Fibroblast of skin of left quadriceps (primary cell): Measurements from ENCODE around the gene LRRC55.
A peak's percentile ranks its signal among the peaks of the same experiment; 100 is the strongest.

Experiments used
- DNase-seq, 2 experiments: peaks; one replicate each; pipeline ENCODE4 v3.0.0-alpha.2; 2013; ENCODE audit warnings: low read depth in 2 of 2

The LRRC55 gene

DNA sequence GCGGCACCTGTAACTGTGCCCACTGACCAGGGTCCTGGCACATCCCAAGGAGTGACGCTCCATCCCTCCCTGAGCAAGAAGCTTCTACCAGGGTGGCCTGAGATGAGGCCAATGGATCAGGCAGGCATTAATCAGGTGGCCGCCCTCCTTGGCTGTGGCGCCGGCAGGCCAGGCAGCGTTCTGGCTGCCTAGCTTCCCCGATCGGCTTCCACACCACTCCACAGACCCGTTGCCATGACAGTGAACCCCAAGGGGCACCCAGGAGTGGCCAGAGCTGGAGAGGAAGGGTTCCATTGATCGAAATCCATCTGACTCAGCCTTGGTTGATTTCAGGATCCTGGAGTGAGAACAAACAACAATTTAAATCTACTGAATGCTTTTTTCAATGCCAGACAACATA, 20.5 kb downstream of the LRRC55 start:
- DNase-seq: no peak

DNA sequence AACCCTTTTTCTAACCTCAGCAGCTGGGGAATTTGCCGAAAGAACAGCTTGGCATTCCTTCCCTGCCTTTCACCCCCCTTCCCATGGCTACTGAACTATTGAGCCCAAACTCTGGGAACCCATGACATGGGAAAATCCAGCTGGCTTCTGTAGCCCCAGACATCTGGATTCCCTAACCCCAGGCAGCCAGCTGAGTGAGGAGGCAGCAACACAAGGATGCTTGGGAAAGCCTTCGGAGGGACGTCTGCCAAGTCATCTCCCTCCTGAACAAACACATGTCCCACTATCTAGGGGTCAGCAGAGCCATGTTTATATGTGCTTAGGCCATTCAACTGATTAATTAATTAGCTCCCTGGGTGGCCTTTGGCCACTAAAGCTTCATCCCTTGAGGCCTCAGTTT, 21.6 kb downstream of the LRRC55 start:
- no peak for DNase-seq

DNA sequence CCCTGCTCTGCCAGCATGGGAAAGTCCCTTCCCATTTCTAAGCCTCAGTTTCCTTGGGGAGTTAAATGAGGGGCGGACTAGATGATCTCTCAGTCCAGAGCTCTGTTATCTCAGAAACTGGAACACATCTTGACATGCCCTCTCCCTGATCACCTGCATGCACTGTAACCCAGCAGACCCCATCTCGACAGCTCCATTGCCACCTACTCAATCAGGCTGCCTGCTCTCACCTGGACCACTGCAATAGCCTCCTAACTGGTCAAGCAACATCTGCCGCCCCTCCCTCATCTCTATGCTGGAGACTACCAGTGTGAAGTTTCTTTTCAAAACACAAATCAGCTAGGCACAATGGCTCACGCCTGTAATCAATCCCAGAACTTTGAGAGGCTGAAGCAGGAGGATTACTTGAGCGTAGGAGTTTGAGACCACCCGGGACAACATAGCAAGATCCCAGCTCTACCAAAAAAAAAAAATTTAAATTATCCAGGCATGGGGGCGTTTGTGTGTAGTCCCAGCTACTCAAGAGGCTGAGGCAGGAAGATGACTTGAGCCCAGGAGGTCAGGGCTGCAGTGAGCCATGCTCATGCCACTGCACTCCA, 22.2 kb downstream of the LRRC55 start:
- no peak for DNase-seq

DNA sequence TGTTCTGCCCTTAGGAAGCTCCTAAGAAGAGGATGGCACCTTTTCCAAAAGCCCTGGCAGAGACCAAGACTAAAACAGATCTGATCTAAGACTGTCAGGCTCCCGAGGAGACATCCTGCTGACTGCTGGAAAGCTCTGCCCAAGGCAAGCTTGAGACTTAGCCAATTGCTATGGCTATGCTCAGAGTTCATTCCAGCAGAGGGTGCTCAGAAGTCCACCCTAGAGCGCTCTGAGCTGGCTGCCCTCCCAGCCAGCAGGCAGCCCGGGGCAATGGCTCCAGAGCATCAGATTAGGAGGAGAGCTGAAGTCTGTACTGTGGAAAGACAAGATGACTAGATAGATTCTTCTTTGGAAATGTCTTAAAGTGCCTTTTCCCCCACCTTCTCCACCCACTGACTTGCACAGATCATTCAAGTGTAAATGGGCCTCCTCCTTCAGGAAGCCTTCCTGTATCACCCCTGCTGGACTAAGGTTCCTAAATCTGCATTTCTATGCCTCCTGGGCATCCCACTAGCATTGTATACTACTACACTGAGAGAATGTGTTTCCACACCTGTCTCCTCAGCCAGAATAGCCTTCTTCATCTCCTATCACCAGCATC, 23.4 kb downstream of the LRRC55 start:
- DNase-seq: no peak

DNA sequence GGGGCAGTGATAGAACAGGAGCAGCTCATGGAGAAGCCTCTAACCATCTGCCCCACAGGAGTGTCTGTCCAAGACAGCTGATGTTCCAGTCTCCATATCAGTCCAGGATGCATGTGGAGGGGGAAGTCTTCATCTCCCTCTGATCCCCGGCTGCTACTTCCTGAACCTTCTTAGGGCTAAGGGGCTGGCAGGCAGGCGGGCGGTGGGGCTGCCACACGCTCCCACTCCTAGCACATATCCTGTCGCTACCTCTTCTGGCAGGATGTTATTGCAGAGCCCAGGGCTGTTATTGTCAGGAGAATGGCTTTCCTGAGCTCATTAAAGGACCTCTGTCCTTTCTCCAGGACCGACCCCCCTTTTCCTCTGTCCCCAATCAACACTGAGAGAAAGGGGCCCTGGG, 25.4 kb downstream of the LRRC55 start:
- no peak for DNase-seq

DNA sequence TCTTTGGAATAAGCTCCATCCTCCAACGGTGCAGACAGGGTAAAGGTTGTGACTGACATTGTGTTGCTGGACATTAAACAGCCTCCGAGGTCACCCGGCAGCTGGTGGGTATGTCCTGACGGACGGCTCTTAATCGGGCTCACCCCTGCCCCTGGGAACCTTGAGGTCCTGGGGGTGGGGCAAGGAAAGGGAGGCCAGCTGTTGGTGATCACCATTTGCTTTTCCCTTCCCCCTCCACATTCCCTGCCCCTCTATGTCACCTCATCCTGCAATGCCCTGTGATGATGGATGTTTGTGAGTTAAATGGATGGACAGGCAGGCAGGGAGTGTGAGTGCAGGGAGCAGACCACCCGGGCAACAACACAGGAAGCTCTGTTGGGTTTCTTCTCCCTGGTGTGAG, 29.0 kb downstream of the LRRC55 start:
- DNase-seq: no peak

DNA sequence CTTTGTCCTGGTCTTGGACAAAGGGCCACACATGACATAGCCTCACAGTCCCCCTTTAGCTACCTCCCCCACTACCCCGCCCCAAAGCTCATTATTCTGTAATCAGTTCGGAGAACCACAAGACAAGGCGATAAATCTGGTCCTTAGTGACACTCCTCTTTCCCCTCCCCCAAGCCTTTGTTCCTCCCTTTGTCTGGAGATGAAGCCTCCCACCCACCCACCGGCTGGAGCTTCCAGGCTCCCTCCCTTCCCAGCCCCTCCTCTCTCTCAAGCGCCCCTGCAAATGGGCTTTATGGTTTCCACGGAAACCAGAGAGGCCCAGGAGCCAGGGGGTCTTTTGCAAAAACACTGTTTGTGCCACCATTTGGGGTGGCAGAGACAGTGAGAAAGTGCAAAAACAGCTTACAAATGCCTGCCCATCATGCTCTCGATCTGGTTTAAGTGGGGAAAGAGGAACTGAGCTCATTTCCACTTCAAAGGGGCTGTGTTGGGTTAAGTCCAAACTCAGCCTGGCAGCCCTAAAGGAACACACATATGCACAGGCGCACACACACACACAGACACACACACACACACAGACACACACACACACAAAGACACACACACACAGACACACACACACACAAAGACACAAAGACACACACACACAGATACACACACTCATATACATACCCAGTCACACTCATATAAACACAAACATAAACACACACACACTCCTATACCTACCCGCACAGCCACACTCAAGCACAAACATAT, 31.8 kb downstream of the LRRC55 start:
- peak; percentile 23 to 24 for DNase-seq

DNA sequence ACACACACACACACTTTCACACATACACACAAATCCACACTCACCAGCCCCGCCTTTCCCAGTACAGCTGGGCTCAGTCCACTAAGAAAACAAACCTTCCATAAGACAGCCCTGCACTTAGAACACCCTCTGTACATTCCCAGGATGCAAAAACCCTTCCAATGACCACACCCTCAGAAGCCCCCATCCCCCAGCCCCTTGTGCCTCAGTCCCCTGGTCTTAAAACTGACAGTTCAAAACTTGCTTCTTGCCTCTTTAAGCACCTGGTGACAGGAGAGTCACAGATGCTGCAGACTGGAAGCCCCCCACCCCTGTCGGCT, 32.3 kb downstream of the LRRC55 start:
- peak in 1 of 2 experiments; percentile 6 for DNase-seq

DNA sequence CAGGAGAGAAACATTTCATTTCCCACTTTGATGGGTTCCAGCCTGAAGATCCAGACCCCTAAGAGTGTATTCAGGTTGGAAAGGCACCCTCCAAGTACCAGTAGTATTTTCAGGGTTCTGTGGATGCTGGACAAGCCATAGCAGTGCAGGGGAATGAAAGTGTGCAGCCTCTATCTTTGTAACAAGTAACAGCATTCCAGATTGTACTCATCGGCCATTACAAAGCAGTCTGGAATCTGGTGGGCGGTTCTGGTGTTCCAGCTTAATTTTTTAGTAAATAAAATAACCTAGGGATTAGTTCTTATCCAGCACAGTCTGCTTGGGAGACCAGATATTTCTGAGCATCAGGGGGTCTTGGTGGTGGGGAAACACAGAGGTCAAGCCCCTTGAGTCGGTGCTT, 32.7 kb downstream of the LRRC55 start:
- peak; percentile 64 to 68 for DNase-seq

DNA sequence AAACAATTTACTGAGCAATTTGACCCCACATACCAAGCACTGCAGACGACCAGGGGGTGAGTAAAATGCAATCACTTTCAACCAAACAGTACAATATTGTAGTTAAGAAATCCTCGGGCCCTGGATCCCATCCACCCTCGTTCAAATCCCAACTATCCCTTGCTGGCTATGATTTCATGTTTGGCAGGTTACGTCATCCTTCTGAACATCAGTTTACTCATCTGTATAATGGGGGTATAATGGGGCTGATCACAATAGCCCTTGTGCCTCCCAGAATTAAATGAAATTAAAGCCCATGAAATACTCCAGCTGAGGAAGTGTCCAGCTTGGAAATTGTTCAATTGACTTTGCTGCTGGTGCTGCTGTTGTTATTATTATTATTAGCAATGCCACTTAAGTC, 34.7 kb downstream of the LRRC55 start:
- DNase-seq: no peak

DNA sequence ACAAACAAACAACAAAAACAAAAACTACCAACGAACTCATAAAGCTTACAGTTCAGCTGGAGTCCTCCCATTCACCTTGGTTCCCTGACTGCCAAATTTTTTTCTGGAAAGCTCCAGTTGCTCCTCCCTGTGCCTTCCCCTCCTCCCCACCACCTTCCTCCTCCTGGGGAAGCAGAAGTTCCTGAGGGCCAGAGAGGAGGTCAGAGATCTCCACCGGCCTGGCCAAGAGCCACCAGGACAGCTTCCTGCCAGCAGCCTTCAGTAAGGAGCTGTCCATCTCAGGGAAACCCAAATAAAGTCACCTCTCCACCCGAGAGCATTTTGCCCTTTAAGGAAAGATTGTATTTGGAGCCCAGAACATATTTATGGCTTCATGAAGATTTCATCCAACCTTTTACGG, 35.3 kb downstream of the LRRC55 start:
- DNase-seq: no peak

DNA sequence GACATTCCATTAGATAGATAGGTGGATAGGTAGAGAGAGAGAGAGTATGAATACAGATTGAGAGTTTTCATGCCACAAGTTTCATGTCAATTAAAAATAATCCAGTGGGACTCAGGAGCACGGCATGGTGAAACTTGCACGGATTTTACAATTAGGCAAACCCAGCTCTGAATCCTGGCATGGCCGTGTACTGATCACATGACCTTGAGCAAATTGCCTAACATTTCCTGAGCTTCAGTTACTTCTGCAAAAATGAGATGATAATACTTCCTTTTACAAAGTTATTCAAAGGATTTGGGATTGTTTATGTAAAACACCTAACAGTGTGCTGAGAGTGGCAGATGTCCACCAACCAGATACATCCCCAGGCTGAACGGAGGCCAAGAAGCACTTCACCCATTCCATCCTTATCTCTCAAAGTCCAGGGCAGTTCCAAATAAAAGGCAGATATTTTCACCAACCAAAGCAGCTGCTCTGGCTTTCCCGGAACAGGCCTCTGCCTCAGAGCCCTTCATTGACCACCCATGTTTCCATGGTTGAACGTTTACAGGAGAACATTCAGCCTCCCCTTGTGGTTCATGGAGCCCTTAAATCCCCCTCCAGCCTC, 37.4 kb downstream of the LRRC55 start:
- no peak for DNase-seq

DNA sequence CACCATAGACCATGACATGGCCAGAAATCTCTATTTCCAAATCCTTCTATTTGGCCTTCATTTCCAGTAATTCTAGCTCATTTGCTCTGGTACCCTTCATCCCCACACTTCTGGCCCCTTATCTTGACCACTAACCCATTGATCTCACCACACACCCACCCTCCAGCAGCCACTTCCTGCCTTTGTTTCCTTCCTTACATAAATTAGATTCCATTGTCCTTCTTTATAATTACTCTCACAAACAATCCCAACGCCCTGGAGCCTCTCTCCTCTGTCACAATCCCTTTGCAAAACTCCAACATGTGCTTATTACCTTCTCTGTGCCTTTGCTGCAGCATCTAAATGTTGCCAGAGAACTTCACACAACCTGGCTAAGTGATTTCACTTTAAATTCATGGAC, 40.5 kb downstream of the LRRC55 start:
- no peak for DNase-seq

DNA sequence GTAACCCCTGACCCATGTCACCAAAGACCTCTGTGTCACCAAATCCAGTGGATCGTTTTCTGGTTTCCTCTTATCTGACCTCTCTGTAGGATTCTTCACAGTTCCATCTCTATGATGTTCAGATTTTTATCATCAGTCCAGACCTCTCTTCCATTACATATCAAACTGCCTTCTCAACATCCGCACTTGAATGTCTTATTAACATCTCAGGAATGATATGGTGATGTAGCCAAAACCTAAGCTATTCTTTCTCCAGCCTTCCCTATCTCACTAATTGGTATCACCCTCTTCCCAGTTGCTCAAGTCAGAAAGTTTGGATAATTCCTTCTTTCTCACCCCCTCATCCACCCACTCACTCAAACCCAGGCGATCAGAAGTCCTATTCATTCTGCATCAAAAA, 41.8 kb downstream of the LRRC55 start:
- no peak for DNase-seq

DNA sequence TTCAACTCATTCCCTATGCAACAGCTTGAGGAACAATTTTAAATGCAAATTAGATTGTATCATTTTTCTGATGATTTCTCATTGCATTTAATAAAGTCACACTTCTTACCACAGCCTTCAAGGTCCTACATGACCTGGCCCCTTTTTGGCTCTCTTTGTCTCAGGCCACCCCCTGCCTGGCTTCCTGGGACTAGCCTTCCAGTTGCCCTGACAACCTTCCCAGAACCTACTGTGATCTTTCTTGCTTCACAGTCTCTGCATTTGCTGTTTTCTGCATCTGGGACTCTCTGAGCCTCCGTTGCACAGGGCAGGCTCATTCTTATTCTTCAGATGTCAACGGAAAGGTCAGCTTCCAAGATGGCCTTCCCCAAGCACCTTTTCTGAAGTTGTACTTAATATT, 42.4 kb downstream of the LRRC55 start:
- no peak for DNase-seq

DNA sequence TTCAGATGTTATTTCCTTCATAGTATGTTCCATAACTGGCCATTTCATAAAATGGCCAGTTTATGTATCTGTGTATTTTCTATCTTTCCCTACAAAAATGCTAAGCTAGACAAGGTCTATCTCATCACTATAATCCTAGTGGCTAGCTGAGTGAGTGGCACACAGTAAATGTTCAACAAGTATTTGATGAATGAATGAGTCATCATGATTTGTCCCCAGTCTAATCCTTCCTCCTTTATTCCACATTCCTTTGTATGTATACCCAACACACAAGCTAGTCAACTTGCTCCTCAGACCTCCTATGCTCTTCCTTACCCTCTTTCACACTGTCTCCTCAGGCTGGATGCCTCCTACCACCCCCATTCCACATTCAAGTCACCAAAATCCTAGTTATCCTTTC, 42.8 kb downstream of the LRRC55 start:
- peak; percentile 33 to 36 for DNase-seq

DNA sequence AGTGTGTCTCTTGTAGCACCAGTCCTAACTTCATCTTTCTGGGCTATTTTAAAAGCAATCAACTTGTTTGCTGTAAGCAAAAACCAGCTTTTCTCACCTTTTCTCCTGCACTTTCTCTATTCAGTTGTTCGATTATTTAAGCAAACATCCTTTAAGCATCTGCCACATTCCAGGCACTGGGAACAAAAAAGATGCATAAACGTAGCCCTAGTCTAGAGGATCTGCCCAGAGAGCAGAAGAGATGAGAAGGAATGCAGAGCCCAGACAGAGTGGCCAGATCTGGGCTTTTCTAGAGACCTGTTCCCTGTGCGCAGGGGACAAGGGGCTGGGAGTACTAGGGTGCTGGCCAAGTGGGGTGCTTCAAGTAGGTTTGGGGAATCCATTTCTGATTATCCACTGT, 46.8 kb downstream of the LRRC55 start:
- no peak for DNase-seq

DNA sequence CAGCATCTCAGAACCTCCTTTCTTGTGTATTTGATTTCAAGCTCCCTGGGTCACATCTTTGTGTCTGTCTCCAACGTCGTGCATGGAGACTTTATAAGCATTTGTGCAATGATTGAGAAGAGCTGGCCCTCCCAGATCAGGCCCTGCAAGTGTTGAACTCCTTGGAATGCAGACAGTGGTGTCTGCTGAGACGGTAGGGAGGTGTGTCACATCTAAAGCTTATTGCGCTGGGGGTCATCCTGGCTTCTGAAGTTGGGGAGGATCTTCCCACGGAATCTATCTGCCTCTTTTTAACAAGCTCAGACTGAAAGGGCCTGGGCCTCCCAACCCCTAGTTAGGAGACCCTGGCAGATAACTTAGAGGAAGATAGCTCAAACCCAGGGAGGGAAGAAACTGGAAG, 48.6 kb downstream of the LRRC55 start:
- DNase-seq: no peak

DNA sequence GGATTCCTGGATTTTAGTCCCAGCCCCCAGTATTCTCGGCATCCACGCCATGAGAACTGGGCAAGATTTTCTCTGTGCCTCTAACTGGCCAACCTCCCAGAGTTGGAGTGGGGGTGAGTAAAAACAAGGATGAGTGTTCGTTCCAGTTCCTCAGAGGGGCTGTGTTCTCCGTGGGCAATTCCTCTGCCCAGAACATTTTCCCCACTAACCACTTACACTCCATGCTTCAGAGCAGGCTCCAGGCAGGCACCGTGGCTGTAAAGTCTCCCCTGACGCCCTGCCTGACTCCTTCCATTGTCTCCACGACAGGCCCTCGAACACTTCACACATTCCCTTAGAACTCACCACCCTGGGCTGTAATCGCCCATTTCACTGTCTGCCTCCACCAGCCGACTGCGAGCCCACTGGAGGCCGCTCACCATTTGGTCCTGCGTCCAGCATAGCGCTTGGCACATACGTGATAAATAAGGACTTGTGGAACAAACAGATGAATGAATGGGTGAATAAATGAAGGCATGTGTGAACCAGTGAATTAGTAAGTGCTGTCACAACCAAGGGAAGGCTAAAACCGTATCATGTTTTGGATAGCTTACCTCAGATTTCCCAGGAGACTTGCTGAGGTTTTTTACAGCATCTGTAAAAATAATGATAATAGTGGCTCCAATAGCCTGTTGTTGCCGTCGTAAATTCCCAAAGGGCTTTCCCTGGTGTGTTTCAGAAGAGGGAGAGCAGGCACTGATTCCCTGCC, 49.2 kb downstream of the LRRC55 start:
- DNase-seq: no peak

DNA sequence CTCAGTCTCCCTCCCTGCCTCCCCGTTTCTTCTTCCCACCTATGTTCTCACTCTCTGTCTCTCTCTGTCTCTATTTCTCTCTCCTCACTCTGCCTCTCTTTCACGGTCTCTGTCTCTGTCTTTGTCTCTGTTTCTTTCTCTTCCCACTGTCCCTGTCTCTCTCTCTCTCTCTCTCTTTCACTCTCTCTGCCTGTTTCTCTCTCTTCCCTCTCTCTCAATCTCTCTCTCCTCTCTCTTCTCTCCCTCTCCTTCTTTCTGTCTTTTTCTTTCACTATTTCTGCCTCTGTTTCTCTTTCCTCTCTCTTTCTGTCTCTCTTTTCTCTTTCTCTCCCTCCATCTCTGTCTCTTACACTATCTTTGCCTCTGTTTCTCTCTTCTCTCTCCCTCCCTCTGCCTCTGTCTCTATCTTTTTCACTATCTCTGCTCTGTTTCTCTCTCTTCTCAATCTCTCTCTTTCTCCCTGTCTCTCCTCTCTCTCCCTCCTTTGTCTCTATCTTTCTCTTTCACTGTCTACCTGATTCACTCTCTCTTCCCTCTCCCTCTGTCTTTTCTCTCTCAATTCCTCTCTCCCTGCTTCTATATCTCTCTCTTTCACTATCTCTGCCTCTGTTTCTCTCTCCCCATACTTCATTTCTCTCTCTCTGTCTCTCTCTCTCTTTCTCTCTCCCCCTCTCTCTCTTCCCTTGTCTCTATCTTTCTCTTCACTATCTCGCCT, 49.9 kb downstream of the LRRC55 start:
- no peak for DNase-seq

DNA sequence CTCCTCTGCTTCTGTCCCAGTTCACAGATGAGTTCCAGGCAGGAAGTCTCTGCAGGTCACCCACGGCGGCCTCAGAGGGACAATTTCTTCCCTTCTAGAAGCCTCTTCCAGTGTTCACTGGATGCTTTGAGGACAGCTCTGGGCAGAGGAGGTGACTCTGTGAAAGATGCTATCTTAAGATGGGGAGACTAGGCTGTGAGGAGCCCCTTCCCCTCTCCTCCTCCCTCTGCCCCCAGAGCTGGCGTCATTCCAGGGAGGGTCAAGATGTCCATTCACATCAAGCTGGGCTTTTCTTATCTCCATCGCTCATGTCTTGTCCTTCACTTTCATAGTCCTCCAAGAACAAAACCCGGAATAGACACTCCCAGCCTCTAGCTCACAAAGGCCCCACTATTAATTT, 51.9 kb downstream of the LRRC55 start:
- DNase-seq: no peak
